Measurements from ENCODE around the gene INPP4B.

DNA sequence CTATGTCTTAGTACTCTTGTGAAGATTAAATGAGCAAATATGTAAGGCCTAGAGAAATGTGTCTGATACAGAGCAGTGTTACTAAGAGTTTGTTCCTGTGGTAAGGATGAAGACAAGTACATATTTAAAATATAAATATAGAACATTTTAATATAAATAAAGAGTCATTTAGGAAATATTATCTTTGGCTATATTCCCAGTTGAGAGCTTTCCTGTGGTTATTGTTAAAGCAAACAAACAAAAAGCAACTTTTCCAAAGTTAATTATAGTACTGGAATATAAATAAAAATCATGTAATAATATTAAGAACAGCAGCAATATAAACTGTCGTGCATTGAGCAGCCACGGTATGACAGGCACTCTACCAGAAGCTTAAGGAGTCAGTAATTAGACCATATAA lies 472.5 kb downstream of the INPP4B start:
- TF ChIP-seq, protein P1, sequence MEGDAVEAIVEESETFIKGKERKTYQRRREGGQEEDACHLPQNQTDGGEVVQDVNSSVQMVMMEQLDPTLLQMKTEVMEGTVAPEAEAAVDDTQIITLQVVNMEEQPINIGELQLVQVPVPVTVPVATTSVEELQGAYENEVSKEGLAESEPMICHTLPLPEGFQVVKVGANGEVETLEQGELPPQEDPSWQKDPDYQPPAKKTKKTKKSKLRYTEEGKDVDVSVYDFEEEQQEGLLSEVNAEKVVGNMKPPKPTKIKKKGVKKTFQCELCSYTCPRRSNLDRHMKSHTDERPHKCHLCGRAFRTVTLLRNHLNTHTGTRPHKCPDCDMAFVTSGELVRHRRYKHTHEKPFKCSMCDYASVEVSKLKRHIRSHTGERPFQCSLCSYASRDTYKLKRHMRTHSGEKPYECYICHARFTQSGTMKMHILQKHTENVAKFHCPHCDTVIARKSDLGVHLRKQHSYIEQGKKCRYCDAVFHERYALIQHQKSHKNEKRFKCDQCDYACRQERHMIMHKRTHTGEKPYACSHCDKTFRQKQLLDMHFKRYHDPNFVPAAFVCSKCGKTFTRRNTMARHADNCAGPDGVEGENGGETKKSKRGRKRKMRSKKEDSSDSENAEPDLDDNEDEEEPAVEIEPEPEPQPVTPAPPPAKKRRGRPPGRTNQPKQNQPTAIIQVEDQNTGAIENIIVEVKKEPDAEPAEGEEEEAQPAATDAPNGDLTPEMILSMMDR (IDR thresholded peaks at IDR 0.05; ENCODE audit: low read length), result no peak
- no peak for TF ChIP-seq EZH2 (IDR thresholded peaks at IDR 0.05; ENCODE audit: borderline replicate concordance, low read length)
